ENCODE data around the gene HTR7.

HTR7 gene

GRCh38 chr10:90800232-90800796 is 57.5 kb downstream of the HTR7 start:
- Histone ChIP-seq H3K27ac (no peak overlapping the region), H3K4me3 (ENCODE audit: low read depth, low read length) (no peak overlapping the region), H3K27me3 (replicated peaks) (no peaks in the 10 kb centered on the region), H3K36me3 (replicated peaks) (no peaks in the 10 kb centered on the region)
- no peak for TF ChIP-seq CTCF (IDR thresholded peaks at IDR 0.05; ENCODE audit: low read depth, low read length, missing control alignments)
- DNase-seq: no peak
- in situ Hi-C loops (cut with HindIII; ENCODE audit: low pct_ligation_motif_present, low sequenced_read_pairs): no loop called here

GRCh38 chr10:90799172-90799571 is 58.7 kb downstream of the HTR7 start:
- no peak for TF ChIP-seq CTCF (IDR thresholded peaks at IDR 0.05; ENCODE audit: low read depth, low read length, missing control alignments)
- no peaks in the 10 kb centered on the region for H3K27me3 ChIP-seq (replicated peaks)
- no peaks in the 10 kb centered on the region for H3K36me3 ChIP-seq (replicated peaks)
- no peak overlapping the region for H3K27ac ChIP-seq
- in situ Hi-C loops (cut with HindIII; ENCODE audit: low pct_ligation_motif_present, low sequenced_read_pairs): no loop called here
- no peak for DNase-seq
- H3K4me3 ChIP-seq (ENCODE audit: low read depth, low read length): no peak overlapping the region

- TF ChIP-seq CTCF (IDR thresholded peaks at IDR 0.05; ENCODE audit: low read depth, low read length, missing control alignments): no peak
- no peaks in the 10 kb centered on the region for H3K27me3 ChIP-seq (replicated peaks)
- H3K4me3 ChIP-seq (ENCODE audit: low read depth, low read length): no peak overlapping the region
- H3K36me3 ChIP-seq (replicated peaks): no peaks in the 10 kb centered on the region
- H3K27ac ChIP-seq: no peak overlapping the region
- in situ Hi-C loops (cut with HindIII; ENCODE audit: low pct_ligation_motif_present, low sequenced_read_pairs): no loop called here
- DNase-seq: no peak
These were observed 59.4 kb downstream of the HTR7 start for GRCh38 chr10:90798482-90798881.

GRCh38 chr10:90790422-90790821 is 67.4 kb downstream of the HTR7 start:
- in situ Hi-C loops (cut with HindIII; ENCODE audit: low pct_ligation_motif_present, low sequenced_read_pairs): no loop called here
- H3K27ac ChIP-seq: no peak overlapping the region
- H3K27me3 ChIP-seq (replicated peaks): no peaks in the 10 kb centered on the region
- no peak for TF ChIP-seq CTCF (IDR thresholded peaks at IDR 0.05; ENCODE audit: low read depth, low read length, missing control alignments)
- no peak for DNase-seq
- H3K4me3 ChIP-seq (ENCODE audit: low read depth, low read length): no peak overlapping the region
- H3K36me3 ChIP-seq (replicated peaks): no peaks in the 10 kb centered on the region

GRCh38 chr10:90788968-90789367 is 68.9 kb downstream of the HTR7 start:
- H3K36me3 ChIP-seq (replicated peaks): no peaks in the 10 kb centered on the region
- no peak overlapping the region for H3K4me3 ChIP-seq (ENCODE audit: low read depth, low read length)
- DNase-seq: no peak
- in situ Hi-C loops (cut with HindIII; ENCODE audit: low pct_ligation_motif_present, low sequenced_read_pairs): no loop called here
- H3K27me3 ChIP-seq (replicated peaks): no peaks in the 10 kb centered on the region
- TF ChIP-seq CTCF (IDR thresholded peaks at IDR 0.05; ENCODE audit: low read depth, low read length, missing control alignments): no peak
- no peak overlapping the region for H3K27ac ChIP-seq

- DNase-seq: no peak
- Histone ChIP-seq H3K27ac (no peak overlapping the region), H3K27me3 (replicated peaks) (no peaks in the 10 kb centered on the region), H3K36me3 (replicated peaks) (no peaks in the 10 kb centered on the region), H3K4me3 (ENCODE audit: low read depth, low read length) (no peak overlapping the region)
- TF ChIP-seq CTCF (IDR thresholded peaks at IDR 0.05; ENCODE audit: low read depth, low read length, missing control alignments): no peak
- in situ Hi-C loops (cut with HindIII; ENCODE audit: low pct_ligation_motif_present, low sequenced_read_pairs): no loop called here
These were observed 69.7 kb downstream of the HTR7 start for GRCh38 chr10:90788199-90788491.
